A549 (cell line): Measurements from ENCODE around the gene RARB.

ENCODE experiments used
- CBX2 ChIP-seq: fragments of 200-600 bp; sonication (generic); IDR thresholded peaks from 2 replicates; pipeline ENCODE4 v1.6.1; 2016; ENCODE audit warnings: low read depth, mild to moderate bottlenecking, borderline replicate concordance
- CEBPB ChIP-seq, 2 experiments: fragments of >200 bp in 1 of 2; sonication (Bioruptor Twin) in 1 of 2; formaldehyde crosslinking in 1 of 2; IDR thresholded peaks; 2 replicates each; pipeline ENCODE4 v1.6.1; 2012 to 2016
- CHD4 ChIP-seq: fragments of 200-600 bp; sonication (generic); IDR thresholded peaks from 2 replicates; pipeline ENCODE4 v1.6.1; 2016; ENCODE audit warnings: antibody characterized with exemption, mild to moderate bottlenecking, borderline replicate concordance
- EP300 ChIP-seq, 2 experiments: fragments of >200 bp; sonication (Bioruptor Twin); formaldehyde crosslinking; IDR thresholded peaks; 2 replicates in 1 of 2; 3 replicates in 1 of 2; pipeline ENCODE4 v1.6.1; 2016 to 2017
- JUN ChIP-seq, 2 experiments: fragments of >200 bp; sonication (Bioruptor Twin); formaldehyde crosslinking; IDR thresholded peaks; 2 replicates in 1 of 2; 3 replicates in 1 of 2; pipeline ENCODE4 v1.6.1; 2016 to 2017
- KDM5A ChIP-seq: fragments of 200-600 bp; sonication (generic); IDR thresholded peaks from 2 replicates; pipeline ENCODE4 v1.6.1; 2016; ENCODE audit warnings: antibody characterized with exemption, mild to moderate bottlenecking
- POLR2A ChIP-seq: IDR thresholded peaks from 2 replicates; pipeline ENCODE4 v1.6.1; 2012; ENCODE audit warnings: mild to moderate bottlenecking, low read length
- RAD21 ChIP-seq, 2 experiments: fragments of >200 bp in 1 of 2; sonication (Bioruptor Twin) in 1 of 2; formaldehyde crosslinking in 1 of 2; IDR thresholded peaks in 1 of 2; conservative IDR thresholded peaks in 1 of 2; 2 replicates in 1 of 2; 3 replicates in 1 of 2; pipeline ENCODE4 v1.6.1; 2012 to 2018; ENCODE audit warnings: inconsistent platforms in 1 of 2
- SMC3 ChIP-seq: fragments of >200 bp; sonication (Bioruptor Twin); formaldehyde crosslinking; IDR thresholded peaks from 3 replicates; pipeline ENCODE4 v1.6.1; 2018; ENCODE audit warnings: inconsistent platforms
- ZSCAN20 ChIP-seq: fragments of 250-450 bp; sonication (Bioruptor Pico); IDR thresholded peaks from 2 replicates; pipeline ENCODE4 v1.8.0; 2022; ENCODE audit warnings: mild to moderate bottlenecking, moderate library complexity
- TF ChIP-seq, protein P1 (sequence below): fragments of >200 bp; sonication (Bioruptor Twin); formaldehyde crosslinking; IDR thresholded peaks from 3 replicates; pipeline ENCODE4 v1.5.1; 2016
- TF ChIP-seq, protein P2 (sequence below): fragments of 450-650 bp; IDR thresholded peaks from 2 replicates; pipeline ENCODE4 v1.6.1; 2014; ENCODE audit warnings: antibody characterized with exemption
- TF ChIP-seq, protein P3 (sequence below): fragments of 200-600 bp; sonication (generic); IDR thresholded peaks from 2 replicates; pipeline ENCODE4 v1.6.1; 2016; ENCODE audit warnings: antibody characterized with exemption, mild to moderate bottlenecking, moderate library complexity
- TF ChIP-seq, protein P4 (sequence below): fragments of 150-350 bp; IDR thresholded peaks from 2 replicates; pipeline ENCODE4 v1.6.1; 2014; ENCODE audit warnings: low read depth, mild to moderate bottlenecking, low read length

DNA sequence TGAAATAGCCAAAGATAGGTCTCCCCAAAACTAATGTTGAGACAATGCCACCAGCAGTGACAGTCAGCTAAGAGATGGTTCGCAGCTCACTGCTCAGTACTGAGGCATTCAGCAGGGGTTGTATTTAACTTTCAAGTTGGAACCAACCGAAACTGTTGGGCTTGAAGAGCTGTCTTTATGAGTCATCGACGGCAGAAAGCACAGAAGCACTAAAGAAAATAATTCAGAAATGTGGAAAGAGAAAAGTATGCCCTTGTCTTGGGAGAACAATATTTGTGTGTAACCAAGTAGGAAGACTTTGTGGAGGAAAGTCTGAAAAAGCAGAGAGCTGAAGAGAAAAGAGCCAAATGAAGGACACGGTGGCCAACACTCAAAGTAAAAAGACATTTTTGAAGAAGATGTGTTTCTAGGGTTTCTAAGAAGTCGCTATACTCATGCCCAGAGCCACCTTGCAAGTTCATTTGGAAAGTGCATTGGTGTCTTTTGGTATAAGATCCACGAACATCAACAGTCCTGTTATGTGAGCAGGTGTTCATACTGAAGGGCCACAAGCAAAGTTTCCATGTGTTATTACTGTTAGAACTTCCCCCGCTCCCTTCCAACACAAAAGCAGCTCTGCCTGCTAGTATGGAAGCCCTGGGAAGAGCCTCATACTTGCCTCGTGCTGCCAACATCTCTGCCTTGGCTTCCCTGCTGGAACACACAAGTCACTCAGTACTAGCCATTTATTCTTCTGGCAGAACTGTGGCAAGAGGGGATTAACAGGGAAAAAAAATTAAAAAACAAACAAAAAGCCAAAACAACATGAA lies 4.1 kb upstream of the RARB start:
- TF ChIP-seq, protein P1, sequence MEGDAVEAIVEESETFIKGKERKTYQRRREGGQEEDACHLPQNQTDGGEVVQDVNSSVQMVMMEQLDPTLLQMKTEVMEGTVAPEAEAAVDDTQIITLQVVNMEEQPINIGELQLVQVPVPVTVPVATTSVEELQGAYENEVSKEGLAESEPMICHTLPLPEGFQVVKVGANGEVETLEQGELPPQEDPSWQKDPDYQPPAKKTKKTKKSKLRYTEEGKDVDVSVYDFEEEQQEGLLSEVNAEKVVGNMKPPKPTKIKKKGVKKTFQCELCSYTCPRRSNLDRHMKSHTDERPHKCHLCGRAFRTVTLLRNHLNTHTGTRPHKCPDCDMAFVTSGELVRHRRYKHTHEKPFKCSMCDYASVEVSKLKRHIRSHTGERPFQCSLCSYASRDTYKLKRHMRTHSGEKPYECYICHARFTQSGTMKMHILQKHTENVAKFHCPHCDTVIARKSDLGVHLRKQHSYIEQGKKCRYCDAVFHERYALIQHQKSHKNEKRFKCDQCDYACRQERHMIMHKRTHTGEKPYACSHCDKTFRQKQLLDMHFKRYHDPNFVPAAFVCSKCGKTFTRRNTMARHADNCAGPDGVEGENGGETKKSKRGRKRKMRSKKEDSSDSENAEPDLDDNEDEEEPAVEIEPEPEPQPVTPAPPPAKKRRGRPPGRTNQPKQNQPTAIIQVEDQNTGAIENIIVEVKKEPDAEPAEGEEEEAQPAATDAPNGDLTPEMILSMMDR: no peak
- TF ChIP-seq, protein P2, sequence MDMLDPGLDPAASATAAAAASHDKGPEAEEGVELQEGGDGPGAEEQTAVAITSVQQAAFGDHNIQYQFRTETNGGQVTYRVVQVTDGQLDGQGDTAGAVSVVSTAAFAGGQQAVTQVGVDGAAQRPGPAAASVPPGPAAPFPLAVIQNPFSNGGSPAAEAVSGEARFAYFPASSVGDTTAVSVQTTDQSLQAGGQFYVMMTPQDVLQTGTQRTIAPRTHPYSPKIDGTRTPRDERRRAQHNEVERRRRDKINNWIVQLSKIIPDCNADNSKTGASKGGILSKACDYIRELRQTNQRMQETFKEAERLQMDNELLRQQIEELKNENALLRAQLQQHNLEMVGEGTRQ: no peak
- no peak for TF ChIP-seq POLR2A
- TF ChIP-seq CBX2: no peak
- no peak for TF ChIP-seq EP300 (IDR thresholded peaks at IDR 0.05)
- no peak for TF ChIP-seq JUN (IDR thresholded peaks at IDR 0.05)
- TF ChIP-seq, protein P3, sequence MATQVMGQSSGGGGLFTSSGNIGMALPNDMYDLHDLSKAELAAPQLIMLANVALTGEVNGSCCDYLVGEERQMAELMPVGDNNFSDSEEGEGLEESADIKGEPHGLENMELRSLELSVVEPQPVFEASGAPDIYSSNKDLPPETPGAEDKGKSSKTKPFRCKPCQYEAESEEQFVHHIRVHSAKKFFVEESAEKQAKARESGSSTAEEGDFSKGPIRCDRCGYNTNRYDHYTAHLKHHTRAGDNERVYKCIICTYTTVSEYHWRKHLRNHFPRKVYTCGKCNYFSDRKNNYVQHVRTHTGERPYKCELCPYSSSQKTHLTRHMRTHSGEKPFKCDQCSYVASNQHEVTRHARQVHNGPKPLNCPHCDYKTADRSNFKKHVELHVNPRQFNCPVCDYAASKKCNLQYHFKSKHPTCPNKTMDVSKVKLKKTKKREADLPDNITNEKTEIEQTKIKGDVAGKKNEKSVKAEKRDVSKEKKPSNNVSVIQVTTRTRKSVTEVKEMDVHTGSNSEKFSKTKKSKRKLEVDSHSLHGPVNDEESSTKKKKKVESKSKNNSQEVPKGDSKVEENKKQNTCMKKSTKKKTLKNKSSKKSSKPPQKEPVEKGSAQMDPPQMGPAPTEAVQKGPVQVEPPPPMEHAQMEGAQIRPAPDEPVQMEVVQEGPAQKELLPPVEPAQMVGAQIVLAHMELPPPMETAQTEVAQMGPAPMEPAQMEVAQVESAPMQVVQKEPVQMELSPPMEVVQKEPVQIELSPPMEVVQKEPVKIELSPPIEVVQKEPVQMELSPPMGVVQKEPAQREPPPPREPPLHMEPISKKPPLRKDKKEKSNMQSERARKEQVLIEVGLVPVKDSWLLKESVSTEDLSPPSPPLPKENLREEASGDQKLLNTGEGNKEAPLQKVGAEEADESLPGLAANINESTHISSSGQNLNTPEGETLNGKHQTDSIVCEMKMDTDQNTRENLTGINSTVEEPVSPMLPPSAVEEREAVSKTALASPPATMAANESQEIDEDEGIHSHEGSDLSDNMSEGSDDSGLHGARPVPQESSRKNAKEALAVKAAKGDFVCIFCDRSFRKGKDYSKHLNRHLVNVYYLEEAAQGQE: no peak
- no peak for TF ChIP-seq RAD21 (conservative IDR thresholded peaks at IDR 0.05 in 1 of 2, IDR thresholded peaks at IDR 0.05 in 1 of 2)
- no peak for TF ChIP-seq KDM5A
- no peak for TF ChIP-seq SMC3
- TF ChIP-seq, protein P4, sequence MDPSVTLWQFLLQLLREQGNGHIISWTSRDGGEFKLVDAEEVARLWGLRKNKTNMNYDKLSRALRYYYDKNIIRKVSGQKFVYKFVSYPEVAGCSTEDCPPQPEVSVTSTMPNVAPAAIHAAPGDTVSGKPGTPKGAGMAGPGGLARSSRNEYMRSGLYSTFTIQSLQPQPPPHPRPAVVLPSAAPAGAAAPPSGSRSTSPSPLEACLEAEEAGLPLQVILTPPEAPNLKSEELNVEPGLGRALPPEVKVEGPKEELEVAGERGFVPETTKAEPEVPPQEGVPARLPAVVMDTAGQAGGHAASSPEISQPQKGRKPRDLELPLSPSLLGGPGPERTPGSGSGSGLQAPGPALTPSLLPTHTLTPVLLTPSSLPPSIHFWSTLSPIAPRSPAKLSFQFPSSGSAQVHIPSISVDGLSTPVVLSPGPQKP: no peak
- TF ChIP-seq ZSCAN20: no peak
- no peak for TF ChIP-seq CEBPB (IDR thresholded peaks at IDR 0.05)
- no peak for TF ChIP-seq CHD4
